Hepatic stellate cell (primary cell): ENCODE data around the gene HSD11B1.

Source experiments
- DNase-seq: peaks from one replicate; pipeline ENCODE4 v3.0.0; 2011; ENCODE audit warnings: low spot score

The HSD11B1 gene

DNA sequence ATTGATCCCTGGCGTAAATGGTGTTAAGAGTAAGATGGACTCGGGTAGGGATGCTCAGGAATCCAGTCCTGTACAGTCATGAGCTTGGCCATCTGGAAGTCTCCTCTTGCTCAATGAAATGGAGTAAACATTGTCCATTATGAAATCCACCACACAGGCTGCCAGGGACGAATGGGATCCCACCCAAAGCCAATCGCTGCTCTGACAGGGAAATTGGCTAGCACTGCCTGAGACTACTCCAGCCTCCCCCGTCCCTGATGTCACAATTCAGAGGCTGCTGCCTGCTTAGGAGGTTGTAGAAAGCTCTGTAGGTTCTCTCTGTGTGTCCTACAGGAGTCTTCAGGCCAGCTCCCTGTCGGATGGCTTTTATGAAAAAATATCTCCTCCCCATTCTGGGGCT, at the start of gene HSD11B1:
Gene HSD11B1 (plus strand): TSS at position 263 of the 400 bp plus-strand sequence. CDS start 97 bp downstream, at position 360.
- DNase-seq, result no peak

DNA sequence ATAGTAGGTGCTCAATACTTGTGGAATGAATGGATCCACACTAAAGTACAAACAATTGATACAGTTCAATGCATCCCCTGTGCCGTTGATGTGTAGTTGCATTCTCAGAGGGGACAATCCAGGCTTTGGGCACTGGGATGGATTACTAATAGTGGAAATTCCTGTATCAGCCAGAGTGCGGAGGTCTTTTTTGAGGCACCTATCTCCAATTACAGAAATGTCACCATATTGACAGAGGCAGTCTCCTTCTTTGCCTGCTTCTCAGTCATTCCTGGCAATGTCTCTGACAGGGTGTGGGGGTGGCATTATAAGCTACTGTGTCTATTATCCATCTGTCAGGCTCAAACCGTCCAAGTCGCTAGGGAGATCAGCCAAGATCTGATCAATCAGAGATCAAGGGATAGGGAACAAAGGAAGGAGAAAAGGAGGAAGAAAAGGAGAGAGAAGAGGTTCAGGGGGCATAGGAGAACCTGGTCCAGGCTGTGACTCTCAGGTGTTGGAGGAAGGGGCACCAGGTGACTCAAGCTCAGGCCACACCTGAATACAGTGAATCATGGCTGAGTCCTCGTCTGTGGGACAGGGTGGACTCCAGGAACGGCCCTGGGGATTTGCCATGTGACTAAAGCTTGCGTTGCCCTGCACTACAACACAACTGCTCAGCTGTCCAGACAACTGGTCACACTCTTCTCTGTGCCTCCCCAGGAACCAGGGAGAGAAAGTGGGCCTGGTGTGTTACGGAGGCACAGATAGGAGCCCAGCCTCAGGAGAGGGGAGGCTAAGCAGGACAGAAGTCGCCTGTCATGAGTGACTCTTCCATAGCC, 49.0 kb upstream of the HSD11B1 start:
- no peak for DNase-seq

DNA sequence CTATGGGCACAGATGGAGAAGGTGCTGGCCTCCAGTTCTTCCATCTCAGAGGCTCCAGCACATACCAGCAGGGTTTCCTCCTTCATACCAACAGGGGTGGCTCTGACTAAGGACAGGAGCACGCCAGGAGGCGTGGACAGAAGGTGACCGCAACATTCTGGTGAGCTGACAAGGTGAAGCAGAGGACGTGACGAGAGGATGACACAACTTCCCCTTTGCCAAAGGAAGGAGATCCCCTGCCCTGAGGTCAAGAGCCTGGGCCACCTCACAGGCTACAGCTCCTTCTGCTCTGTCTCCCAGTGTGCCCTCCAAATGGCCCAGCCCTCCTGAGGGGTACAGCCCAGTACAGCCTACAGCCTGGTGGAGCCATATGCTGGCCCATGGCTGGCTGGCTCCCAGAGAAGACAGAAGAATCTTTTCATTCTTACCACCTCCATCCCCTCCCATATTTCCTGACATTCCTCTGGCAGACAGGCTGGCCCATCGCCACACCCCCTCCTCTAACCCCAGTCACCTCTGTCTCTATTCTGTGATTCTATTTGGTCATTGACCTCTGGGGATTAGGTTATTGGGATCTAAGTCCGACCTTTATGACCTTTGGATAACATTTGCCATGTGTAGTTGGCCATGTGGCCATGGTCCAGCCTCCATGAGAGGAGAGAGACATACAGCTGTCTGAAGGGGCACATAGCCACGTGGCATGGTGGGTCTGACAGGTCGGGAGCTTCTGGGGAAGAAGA, 47.3 kb upstream of the HSD11B1 start:
- no peak for DNase-seq

DNA sequence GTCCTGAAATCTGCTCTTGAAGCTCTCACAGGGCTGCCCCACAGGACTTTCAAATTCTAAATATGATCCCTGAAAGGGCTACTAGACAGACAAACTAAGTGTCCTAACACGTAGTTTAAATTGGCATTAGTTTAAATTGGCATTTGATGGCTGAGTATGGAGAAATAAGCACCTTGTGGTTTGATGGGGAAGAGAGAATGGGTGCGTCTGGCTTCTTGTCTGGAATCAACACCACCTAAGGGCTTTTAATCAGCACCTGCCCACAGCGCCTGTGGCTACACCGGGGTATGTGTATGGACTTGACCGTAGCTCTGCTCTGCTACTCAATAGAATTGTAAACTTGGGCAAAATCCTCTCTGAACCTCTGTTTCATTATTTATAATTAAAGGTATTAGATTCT, 46.7 kb upstream of the HSD11B1 start:
- DNase-seq, result no peak

- no peak for DNase-seq
Observed at GRCh38 chr1:209659909-209660308, 44.7 kb upstream of the HSD11B1 start.

- DNase-seq, result no peak
Observed at GRCh38 chr1:209661071-209661470, 43.6 kb upstream of the HSD11B1 start.

- no peak for DNase-seq
Observed at GRCh38 chr1:209662879-209663327, 41.7 kb upstream of the HSD11B1 start.

- no peak for DNase-seq
Observed at GRCh38 chr1:209667103-209667502, 37.5 kb upstream of the HSD11B1 start.

DNA sequence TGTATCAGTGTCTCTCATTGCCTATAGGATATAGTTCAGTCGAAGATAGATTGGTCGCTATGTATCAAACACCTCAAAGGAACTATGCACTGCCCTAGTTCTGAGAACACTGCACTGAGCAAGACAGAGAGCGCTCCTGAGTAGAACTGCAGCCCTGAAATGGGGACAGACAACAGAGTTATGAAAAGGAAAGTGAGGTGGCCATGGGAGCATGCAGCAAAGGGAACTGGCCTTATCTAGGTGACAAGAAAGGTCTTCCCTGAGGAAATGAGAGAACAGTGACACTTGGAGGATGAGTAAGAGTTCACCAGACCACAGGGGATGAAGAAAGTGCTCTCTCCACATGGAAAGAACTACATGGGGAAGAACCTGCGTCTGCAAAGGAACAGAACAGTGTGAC, 36.9 kb upstream of the HSD11B1 start:
- DNase-seq, result no peak

DNA sequence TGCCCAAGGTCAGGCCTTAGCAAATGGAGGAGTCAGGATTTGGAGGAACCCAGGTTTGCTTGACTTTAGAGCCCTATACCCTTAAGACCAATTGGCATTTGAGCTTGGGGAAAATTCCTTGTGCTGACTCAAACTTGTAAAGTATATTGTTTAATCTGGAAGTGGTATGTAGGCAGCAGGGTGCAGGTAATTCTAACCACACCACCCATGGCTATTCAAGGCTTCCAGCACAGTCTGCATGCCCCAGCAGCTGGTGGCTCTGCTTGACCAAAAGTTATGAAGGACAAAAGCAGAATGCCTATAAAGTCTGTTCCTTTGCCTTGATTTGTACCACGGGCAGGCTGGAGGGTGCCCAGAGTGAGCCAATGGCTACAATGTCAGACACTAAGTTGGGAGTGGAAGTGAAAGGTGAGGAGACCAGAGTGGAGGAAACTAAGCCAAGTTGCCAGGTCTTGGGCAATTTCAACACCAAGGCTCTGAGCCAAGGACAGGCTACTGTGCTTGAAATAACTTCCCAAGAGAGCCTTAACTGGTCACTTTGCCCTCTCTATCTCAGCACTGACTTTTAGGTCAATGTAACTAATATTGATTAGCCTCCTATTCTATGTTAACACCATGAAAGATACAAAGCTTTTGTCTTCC, 34.1 kb upstream of the HSD11B1 start:
- no peak for DNase-seq

DNA sequence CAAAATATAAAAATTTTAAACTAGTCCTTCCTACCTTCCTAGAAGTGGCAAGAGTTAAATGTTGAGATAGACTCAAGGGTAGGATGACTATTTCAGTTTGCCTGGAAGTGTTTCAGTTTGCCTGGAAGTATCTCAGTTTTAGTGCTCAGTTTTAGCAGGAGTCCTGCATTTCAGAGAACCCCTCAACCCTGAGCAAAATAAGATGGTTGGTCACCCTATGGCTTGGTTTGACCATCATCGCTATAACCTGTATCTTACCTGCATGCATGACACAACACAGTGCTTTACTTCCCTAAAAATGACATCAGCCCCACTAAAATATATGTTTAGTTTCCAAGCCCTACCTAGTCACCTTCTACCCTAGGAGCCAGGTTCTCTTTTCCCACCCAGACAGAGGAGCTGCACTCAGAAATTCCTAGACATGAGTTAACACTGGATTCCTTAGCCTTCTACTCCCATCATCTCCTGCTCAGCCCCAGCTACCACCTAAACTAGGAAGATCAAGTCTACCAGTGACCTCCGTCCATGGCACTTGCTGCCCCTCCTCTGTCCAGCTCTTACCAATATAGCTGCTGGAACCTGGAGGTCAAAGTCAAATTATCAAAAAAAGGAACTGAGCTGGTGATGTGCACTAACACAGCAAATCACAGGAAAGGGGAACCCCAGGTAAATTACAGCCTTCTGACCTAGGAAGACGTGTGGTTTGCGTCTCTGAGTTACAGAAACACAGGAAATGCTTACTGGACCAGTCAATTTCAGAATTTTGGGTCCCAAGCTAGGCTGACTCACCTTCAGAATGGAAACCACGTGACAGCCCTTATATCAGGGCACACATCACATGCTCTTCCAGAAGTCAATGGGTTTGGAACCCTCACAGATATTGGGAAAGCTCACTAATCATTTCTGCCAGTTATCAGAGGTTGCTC, 31.7 kb upstream of the HSD11B1 start:
- no peak for DNase-seq

DNA sequence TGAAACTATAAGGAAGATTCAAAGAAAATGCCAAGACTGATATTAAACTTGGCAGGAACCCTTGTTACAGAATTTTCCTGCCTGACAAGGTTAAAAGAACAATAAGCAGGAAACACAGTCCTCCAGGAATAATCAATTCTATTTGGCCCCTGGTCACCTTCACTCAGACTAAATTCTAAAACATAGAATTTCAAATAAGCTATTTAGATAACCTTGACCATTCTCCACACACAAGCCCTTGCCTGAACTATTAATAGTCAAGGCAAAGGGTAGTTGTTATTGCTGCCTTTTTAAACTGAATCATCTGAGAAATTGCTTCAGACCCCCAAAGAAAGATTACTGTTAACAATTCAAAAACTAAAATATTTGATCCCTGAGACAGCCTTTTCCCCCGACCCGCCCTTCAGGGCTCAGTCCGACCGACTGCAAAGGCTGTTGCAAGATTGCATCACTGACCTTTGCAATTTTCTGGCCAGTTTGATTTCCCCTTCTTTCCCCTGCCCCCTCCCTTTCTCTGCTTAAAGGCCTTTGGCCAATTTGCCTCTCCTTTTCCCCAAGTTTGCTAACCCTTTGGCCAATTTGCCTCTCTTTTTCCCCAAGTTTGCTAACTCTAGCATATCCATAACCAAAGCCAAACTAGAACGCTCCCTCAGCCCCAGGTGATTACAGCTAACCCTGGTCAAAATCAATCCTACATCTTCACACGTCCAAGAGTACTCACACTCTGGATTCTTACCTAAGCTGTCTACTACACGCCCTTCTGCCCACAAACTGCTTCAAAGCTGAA, 30.8 kb upstream of the HSD11B1 start:
- DNase-seq, result no peak

DNA sequence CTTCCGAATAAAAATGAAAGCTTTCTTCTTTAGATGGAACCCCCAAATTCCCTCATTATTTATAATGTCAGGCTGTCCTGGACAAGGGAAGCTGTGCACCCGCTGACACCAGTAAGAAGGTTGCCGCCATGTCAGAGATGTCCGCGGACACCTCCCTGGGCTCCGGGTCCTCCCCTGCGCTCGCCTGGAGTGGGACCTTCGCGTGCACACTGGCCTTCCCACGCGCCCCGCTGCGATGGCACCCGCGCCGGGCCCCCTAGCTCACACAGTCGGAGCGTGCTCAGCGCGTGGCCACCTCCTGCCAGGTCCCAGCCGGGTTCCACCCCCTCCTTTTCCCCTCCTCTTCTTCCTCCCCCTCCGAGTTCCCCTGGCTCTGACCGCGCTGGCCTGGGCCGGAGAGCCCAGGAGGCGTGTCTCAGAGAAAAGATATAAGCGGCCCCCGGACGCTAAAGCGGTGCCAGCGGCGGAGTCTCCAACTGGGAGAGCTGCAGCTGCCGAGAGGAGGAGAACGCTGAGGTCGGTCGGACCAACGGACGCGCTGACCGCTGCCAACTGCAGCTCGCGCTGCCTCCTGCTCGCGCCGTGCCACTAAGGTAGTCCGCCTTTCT, 29.6 kb upstream of the HSD11B1 start, which contains the start of gene G0S2:
Gene G0S2 (plus strand): TSS at position 456 of the 608 bp plus-strand sequence. CDS start 273 bp downstream, outside the sequence.
- DNase-seq, result no peak

GRCh38 chr1:209675565-209676154, 29.0 kb upstream of the HSD11B1 start:
- peak; percentile 30 for DNase-seq

DNA sequence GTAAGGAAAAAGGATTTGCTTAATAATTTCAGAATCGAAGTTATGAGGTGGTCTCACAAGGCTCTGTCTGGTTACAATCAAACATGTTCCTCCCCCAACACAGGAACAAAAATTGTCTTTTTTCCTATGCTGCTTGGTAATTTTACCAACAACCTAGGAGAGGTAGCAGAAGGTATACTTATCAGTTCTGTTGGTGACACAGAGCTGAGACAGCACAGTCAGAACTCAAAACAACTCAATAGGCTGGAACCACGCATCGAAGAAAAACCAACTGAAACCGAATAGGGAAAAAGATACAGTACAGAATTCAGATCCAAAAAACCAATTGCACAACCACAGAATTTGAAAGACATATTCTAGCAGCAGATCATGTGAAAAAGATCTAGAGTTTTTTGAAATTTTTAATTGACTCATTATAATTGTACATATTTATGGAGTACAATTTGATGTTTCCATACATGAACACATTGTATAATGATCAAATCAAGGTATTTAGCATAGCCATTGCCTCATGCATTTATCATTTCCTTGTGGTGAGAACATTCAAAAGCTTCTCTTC, 25.6 kb upstream of the HSD11B1 start:
- no peak for DNase-seq

DNA sequence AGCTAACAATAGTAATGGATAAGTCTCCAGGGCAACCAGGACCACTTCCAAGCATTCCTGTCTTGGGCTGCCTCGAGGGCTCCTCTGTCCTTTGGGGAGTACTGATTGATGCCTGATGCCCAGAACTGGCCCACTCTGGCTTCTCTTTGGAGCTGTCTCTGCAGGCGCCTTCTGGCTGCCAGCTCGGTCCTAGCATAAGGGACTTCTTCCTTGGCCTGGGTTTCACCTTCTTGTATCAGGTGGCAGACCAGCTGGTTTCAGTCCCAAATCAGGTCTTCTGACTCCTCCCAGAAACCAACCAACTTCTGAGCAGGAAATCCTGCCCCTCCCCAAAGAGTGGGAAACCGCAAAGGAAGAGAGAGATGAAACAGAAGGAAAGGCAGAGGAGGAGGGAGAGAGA, 18.8 kb upstream of the HSD11B1 start:
- DNase-seq, result no peak

GRCh38 chr1:209686322-209686721, 18.3 kb upstream of the HSD11B1 start:
- DNase-seq, result no peak

- DNase-seq, result peak; percentile 51
Observed at GRCh38 chr1:209688746-209689234, 15.9 kb upstream of the HSD11B1 start.

DNA sequence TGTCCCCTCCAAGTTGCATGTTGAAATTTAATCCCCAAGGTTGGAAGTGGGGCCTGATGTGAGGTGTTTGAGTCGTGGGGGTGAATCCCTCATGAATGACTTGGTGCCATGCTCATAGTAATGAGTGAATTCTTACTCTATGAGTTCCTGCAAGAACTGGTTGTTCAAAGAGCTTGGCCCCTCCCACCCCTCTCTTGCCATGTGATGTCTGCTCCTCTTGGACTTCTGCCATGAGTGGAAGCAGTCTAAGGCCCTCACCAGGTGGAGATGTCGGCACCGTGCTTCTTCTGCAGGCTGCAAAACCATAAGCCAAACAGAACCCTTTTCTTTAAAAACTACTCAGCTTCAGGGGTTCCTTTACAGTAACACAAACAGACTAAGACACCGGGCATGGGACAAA, 15.2 kb upstream of the HSD11B1 start:
- DNase-seq, result no peak
